ENCODE results near the gene COL2A1. TPM values are rescaled to one million over a fixed set of nuclear protein-coding genes. Genes with fewer than 3 reads are reported as not detected.

Gene COL2A1
- total RNA-seq, 3 donors from 2014 or later (not counting 1 experiment from before 2014, with no cell fraction given), result not detected

GRCh38 chr12:48022180-48022521, 17.9 kb upstream of the COL2A1 start:
- Mint-ChIP-seq H3K36me3 (no peaks in the 10 kb centered on the region), H3K4me3 (no peak overlapping the region), H3K9me3 (no peaks in the 10 kb centered on the region), H3K4me1 (no peaks in the 10 kb centered on the region), H3K27ac (no peak overlapping the region), H3K27me3 (ENCODE audit: low read depth in 2 of 2) (peaks cover 16 to 31% of the 10 kb centered on the region in 2 donors)
- intact Hi-C loops (cut with micrococcal nuclease), result no loop called here
- H3K27ac ChIP-seq (ENCODE audit: low read length), result no peak overlapping the region
- ATAC-seq (no peak), DNase-seq (no peak)
- no CpG with 5 or more reads among the region's 3 CpGs for WGBS (ENCODE audit: insufficient coverage)
- no peaks in the 10 kb centered on the region for H3K27me3 ChIP-seq (ENCODE audit: control insufficient read depth, insufficient read depth, low read length)
- no peaks in the 10 kb centered on the region for H3K36me3 ChIP-seq (ENCODE audit: control insufficient read depth, insufficient read depth, low read length)
- no peaks in the 10 kb centered on the region for H3K4me1 ChIP-seq (ENCODE audit: control insufficient read depth, insufficient read depth, low read length)
- no peaks in the 10 kb centered on the region for H3K9me3 ChIP-seq (ENCODE audit: control insufficient read depth, insufficient read depth, low read length)
- no peak overlapping the region for H3K4me3 ChIP-seq (ENCODE audit: low read length)
- no peak for TF ChIP-seq CTCF (IDR thresholded peaks at IDR 0.05)

DNA sequence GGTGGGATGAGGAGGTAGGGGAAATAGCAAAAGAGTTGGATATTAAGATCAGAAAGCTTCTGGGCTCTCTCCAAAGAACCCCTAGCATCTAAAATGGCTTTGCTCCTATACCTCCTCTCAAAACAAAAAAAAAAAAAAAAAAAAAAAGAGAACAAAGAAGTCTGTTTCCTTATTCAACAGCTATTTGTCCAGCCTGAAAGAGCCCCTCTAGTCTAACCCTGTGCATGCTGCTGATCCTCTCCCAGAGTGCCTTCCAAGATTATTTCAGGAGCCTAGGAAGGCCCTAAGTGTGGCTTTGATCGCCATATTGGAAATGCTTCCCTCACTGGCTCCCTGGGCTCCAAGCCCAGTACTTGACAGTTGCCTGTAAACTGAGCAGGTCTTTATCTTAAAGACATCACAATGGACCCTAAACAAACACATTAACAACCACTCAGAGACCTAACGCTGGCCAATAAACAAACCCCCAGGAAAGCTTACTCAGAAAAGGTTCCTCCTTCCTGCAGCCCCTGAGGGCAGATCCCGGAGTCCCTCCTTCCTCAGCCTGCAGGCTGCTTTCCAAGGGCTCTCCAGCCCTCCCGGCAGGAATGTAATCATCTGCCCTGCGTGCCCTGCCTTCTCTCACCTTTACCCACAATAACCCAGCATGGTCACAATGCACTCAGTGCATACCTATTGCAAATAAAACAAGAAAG, 17.4 kb upstream of the COL2A1 start:
- Histone ChIP-seq H3K27me3 (ENCODE audit: control insufficient read depth, insufficient read depth, low read length) (no peaks in the 10 kb centered on the region), H3K9me3 (ENCODE audit: control insufficient read depth, insufficient read depth, low read length) (no peaks in the 10 kb centered on the region), H3K27ac (ENCODE audit: low read length) (no peak overlapping the region), H3K36me3 (ENCODE audit: control insufficient read depth, insufficient read depth, low read length) (no peaks in the 10 kb centered on the region), H3K4me3 (ENCODE audit: low read length) (no peak overlapping the region), H3K4me1 (ENCODE audit: control insufficient read depth, insufficient read depth, low read length) (no peaks in the 10 kb centered on the region)
- intact Hi-C loops (cut with micrococcal nuclease), result no loop called here
- DNase-seq (no peak), ATAC-seq (no peak)
- no peaks in the 10 kb centered on the region for H3K4me1 Mint-ChIP-seq
- H3K4me3 Mint-ChIP-seq, result no peak overlapping the region
- H3K9me3 Mint-ChIP-seq, result no peaks in the 10 kb centered on the region
- H3K27me3 Mint-ChIP-seq (ENCODE audit: low read depth in 2 of 2), result peaks cover 16 to 31% of the 10 kb centered on the region in 2 donors
- no peak overlapping the region for H3K27ac Mint-ChIP-seq
- H3K36me3 Mint-ChIP-seq, result no peaks in the 10 kb centered on the region
- 79% methylated on average over 5 of the region's 5 CpGs for WGBS (ENCODE audit: insufficient coverage)
- TF ChIP-seq CTCF (IDR thresholded peaks at IDR 0.05), result no peak

DNA sequence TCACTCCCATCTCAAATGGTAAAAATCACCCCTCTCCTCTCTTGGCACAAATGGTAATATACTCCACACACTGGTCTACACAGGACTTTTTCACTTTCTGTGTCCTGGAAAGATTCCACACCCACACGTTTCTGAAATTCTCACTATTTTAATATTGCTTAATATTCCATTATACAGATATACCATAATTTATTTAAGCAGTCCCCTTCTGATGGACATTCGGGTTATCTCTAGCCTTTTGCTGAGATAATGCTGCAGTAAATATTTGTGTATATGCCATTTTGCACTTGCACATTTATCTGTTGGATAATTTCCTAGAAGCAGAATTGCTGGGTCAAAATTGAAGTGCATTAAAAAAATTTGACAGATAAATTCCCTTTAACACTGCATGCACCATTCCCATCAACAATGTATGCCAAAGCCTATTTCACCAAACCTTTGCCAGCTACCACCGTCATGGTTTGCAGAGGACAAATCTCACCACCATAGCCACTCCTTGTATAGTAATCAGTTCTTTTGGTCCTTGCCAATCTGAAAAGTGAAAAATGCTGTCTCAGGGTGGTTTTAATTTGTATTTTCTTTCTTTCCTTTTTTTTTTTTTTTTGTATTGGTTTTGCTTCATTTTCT, 15.5 kb upstream of the COL2A1 start:
- H3K9me3 Mint-ChIP-seq, result no peaks in the 10 kb centered on the region
- no peaks in the 10 kb centered on the region for H3K27me3 ChIP-seq (ENCODE audit: control insufficient read depth, insufficient read depth, low read length)
- no peak overlapping the region for H3K27ac ChIP-seq (ENCODE audit: low read length)
- H3K9me3 ChIP-seq (ENCODE audit: control insufficient read depth, insufficient read depth, low read length), result no peaks in the 10 kb centered on the region
- no peaks in the 10 kb centered on the region for H3K36me3 ChIP-seq (ENCODE audit: control insufficient read depth, insufficient read depth, low read length)
- H3K27me3 Mint-ChIP-seq (ENCODE audit: low read depth in 2 of 2), result peaks cover 16 to 39% of the 10 kb centered on the region in 2 donors
- H3K27ac Mint-ChIP-seq, result no peak overlapping the region
- DNase-seq, result no peak
- intact Hi-C loops (cut with micrococcal nuclease), result no loop called here
- no peak overlapping the region for H3K4me3 ChIP-seq (ENCODE audit: low read length)
- H3K36me3 Mint-ChIP-seq, result no peaks in the 10 kb centered on the region
- H3K4me3 Mint-ChIP-seq, result no peak overlapping the region
- 93% methylated on average over 2 of the region's 3 CpGs for WGBS (ENCODE audit: insufficient coverage)
- TF ChIP-seq CTCF (IDR thresholded peaks at IDR 0.05), result no peak
- H3K4me1 ChIP-seq (ENCODE audit: control insufficient read depth, insufficient read depth, low read length), result no peaks in the 10 kb centered on the region
- no peaks in the 10 kb centered on the region for H3K4me1 Mint-ChIP-seq
- no peak for ATAC-seq

- no peak for DNase-seq
Observed at GRCh38 chr12:48018618-48018995, 14.3 kb upstream of the COL2A1 start.

More at GRCh38 chr12:48018618-48018995, 14.3 kb upstream of the COL2A1 start:
- H3K4me1 Mint-ChIP-seq, result no peaks in the 10 kb centered on the region
- Histone ChIP-seq H3K4me1 (ENCODE audit: control insufficient read depth, insufficient read depth, low read length) (no peaks in the 10 kb centered on the region), H3K36me3 (ENCODE audit: control insufficient read depth, insufficient read depth, low read length) (no peaks in the 10 kb centered on the region), H3K27me3 (ENCODE audit: control insufficient read depth, insufficient read depth, low read length) (no peaks in the 10 kb centered on the region), H3K4me3 (ENCODE audit: low read length) (no peak overlapping the region), H3K9me3 (ENCODE audit: control insufficient read depth, insufficient read depth, low read length) (no peaks in the 10 kb centered on the region), H3K27ac (ENCODE audit: low read length) (no peak overlapping the region)
- no peak overlapping the region for H3K4me3 Mint-ChIP-seq
- ATAC-seq, result no peak
- no peak for TF ChIP-seq CTCF (IDR thresholded peaks at IDR 0.05)
- no peaks in the 10 kb centered on the region for H3K9me3 Mint-ChIP-seq
- WGBS (ENCODE audit: insufficient coverage), result 87% methylated on average over 4 of the region's 4 CpGs
- H3K36me3 Mint-ChIP-seq, result no peaks in the 10 kb centered on the region
- intact Hi-C loops (cut with micrococcal nuclease), result no loop called here
- peaks cover 16 to 40% of the 10 kb centered on the region in 2 donors for H3K27me3 Mint-ChIP-seq (ENCODE audit: low read depth in 2 of 2)
- H3K27ac Mint-ChIP-seq, result no peak overlapping the region
